PFSK-1 (cell line): ENCODE data around the gene NOXA1.

Experiments
- FOXP2 ChIP-seq: optimal IDR thresholded peaks from 2 replicates; pipeline ENCODE3; 2011; ENCODE audit warnings: borderline replicate concordance, control low read depth, inconsistent platforms; ENCODE audit not compliant: insufficient read depth; ENCODE audit errors: extremely low read length, extremely low read depth
- POLR2AphosphoS5 ChIP-seq: IDR thresholded peaks from 2 replicates; pipeline ENCODE4 v1.6.1; 2012; ENCODE audit warnings: low read depth, mild to moderate bottlenecking, control low read depth, low read length, moderate library complexity
- SIN3A ChIP-seq: IDR thresholded peaks from 2 replicates; pipeline ENCODE4 v1.6.1; 2012; ENCODE audit warnings: mild to moderate bottlenecking, low read length, moderate library complexity, borderline replicate concordance; ENCODE audit not compliant: insufficient read depth
- TAF1 ChIP-seq: IDR thresholded peaks from 2 replicates; pipeline ENCODE4 v1.6.1; 2012; ENCODE audit warnings: low read length, control low read depth, borderline replicate concordance; ENCODE audit not compliant: insufficient read depth
- TF ChIP-seq, protein P1 (sequence below), 2 experiments: IDR thresholded peaks; 2 replicates each; pipeline versions ENCODE4 v1.6.1 to v1.8.0; 2011 to 2012; ENCODE audit warnings: low read depth in 2 of 2, low read length in 2 of 2, control low read depth in 1 of 2, inconsistent platforms in 1 of 2, mild to moderate bottlenecking in 1 of 2, moderate library complexity in 1 of 2; ENCODE audit not compliant: insufficient read depth in 1 of 2

Gene NOXA1

DNA sequence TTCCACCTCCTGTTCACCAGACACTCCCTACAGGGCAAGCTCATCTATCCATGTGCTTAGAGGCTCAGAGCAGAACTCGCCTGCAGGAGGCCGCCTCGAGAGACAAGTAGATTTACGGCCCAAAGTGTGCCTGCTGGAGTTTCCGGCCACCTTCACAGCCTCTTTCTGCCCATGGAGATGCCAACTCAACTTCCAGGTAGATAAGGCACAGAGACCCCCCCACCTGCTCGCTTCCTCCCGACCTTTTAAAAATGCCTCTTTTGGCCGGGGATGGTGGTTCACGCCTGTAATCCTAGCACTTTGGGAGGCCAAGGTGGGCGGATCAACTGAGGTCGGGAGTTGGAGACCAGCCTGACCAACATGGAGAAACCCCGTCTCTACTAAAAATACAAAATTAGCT lies 46.8 kb upstream of the NOXA1 start:
- TF ChIP-seq SIN3A (no peak), FOXP2 (no peak)
- TF ChIP-seq, protein P1, sequence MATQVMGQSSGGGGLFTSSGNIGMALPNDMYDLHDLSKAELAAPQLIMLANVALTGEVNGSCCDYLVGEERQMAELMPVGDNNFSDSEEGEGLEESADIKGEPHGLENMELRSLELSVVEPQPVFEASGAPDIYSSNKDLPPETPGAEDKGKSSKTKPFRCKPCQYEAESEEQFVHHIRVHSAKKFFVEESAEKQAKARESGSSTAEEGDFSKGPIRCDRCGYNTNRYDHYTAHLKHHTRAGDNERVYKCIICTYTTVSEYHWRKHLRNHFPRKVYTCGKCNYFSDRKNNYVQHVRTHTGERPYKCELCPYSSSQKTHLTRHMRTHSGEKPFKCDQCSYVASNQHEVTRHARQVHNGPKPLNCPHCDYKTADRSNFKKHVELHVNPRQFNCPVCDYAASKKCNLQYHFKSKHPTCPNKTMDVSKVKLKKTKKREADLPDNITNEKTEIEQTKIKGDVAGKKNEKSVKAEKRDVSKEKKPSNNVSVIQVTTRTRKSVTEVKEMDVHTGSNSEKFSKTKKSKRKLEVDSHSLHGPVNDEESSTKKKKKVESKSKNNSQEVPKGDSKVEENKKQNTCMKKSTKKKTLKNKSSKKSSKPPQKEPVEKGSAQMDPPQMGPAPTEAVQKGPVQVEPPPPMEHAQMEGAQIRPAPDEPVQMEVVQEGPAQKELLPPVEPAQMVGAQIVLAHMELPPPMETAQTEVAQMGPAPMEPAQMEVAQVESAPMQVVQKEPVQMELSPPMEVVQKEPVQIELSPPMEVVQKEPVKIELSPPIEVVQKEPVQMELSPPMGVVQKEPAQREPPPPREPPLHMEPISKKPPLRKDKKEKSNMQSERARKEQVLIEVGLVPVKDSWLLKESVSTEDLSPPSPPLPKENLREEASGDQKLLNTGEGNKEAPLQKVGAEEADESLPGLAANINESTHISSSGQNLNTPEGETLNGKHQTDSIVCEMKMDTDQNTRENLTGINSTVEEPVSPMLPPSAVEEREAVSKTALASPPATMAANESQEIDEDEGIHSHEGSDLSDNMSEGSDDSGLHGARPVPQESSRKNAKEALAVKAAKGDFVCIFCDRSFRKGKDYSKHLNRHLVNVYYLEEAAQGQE (IDR thresholded peaks at IDR 0.05; ENCODE audit: insufficient read depth in 1 of 2, low read depth in 2 of 2, low read length in 2 of 2): no peak

DNA sequence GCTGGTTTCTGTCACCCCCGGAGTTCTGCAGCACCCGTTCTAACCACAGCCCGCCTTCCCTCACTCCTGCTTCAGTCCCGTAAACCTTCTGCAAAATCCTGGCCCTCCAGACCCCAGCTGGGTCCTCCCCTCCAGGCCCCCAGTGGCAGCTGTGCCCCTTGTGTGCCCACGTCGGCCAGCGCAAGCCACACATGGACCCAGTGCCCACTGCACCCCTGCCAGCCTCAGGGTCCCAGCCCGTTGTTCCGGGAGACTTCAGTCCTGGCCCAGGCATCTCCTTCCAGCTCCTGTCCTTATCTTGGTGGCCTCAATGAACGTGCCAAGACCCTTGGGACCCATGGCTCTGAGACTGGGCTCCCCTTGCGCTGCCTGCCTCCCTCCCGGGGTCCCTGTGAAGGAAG lies 43.4 kb upstream of the NOXA1 start:
- TF ChIP-seq FOXP2 (no peak), SIN3A (no peak), POLR2AphosphoS5 (no peak), TAF1 (no peak)
- TF ChIP-seq, protein P1 (IDR thresholded peaks at IDR 0.05; ENCODE audit: insufficient read depth in 1 of 2, low read depth in 2 of 2, low read length in 2 of 2): no peak

DNA sequence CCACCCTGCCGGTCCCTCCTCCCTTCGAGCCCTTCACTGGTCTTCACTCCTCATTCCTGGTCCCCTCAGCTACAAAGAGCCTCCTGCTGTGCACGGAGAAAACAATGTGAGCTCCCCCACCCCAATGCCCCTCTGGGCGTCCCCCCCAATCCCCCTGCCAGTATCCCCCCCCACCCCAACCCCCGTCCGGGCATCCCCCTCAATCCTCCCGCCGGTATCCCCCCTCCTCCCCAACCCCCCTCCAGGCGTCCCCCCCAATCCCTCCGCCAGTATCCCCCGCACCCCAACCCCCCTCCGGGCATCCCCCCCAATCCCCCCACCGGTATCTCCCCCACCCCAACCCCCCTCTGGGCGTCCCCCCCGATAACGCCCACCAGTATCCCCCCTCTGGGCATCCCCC lies 43.0 kb upstream of the NOXA1 start:
- TF ChIP-seq POLR2AphosphoS5: no peak
- no peak for TF ChIP-seq SIN3A
- TF ChIP-seq FOXP2: no peak
- TF ChIP-seq, protein P1 (IDR thresholded peaks at IDR 0.05; ENCODE audit: insufficient read depth in 1 of 2, low read depth in 2 of 2, low read length in 2 of 2): no peak
- no peak for TF ChIP-seq TAF1

DNA sequence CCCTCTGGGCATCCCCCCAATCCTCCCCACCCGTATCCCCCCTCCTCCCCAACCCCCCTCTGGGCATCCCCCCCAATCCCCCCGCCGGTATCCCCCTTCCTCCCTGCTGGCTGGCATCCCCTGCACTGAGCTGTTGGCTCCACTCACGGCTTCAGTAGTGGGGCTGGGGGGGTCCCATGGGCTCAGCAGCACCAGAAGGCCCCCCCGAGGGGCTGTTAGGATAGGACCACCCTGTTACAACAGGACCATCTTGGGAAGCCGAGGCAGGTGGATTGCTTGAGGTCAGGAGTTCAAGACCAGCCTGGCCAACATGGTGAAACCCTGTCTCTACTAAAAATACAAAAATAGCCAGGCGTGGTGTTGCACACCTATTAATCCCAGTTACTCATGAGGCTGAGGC lies 42.6 kb upstream of the NOXA1 start:
- TF ChIP-seq TAF1: no peak
- TF ChIP-seq POLR2AphosphoS5: no peak
- no peak for TF ChIP-seq SIN3A
- TF ChIP-seq FOXP2: no peak
- TF ChIP-seq, protein P1 (IDR thresholded peaks at IDR 0.05; ENCODE audit: insufficient read depth in 1 of 2, low read depth in 2 of 2, low read length in 2 of 2): no peak
